Neural crest cell (in vitro differentiated cells): ENCODE data around the gene SPAG9. TPM values are rescaled to one million over a fixed set of nuclear protein-coding genes. Genes with fewer than 3 reads are reported as not detected.
"Not testable (repeated sequence)": the region's sequence is repeated elsewhere in the genome, so short reads cannot be mapped to it uniquely, and the experiment has no call there.

Experiments used
- DNase-seq: peaks from one replicate; pipeline ENCODE4 v3.0.0; 2021; ENCODE audit warnings: low read depth, mixed read lengths, low spot score
- H3K27ac Mint-ChIP-seq: one replicate; pipeline ENCODE4 v1.8.0; 2021; ENCODE audit warnings: mild to moderate bottlenecking, mixed read lengths; ENCODE audit not compliant: unreplicated experiment
- H3K27me3 Mint-ChIP-seq: 2 replicates; pipeline ENCODE4 v1.8.0; 2021; ENCODE audit warnings: low read depth, mild to moderate bottlenecking, mixed read lengths
- H3K36me3 Mint-ChIP-seq: 2 replicates; pipeline ENCODE4 v1.8.0; 2021; ENCODE audit warnings: low read depth, mild to moderate bottlenecking, mixed read lengths
- H3K4me1 Mint-ChIP-seq: 2 replicates; pipeline ENCODE4 v1.8.0; 2021; ENCODE audit warnings: mixed read lengths
- H3K4me3 Mint-ChIP-seq: one replicate; pipeline ENCODE4 v1.8.0; 2021; ENCODE audit warnings: mild to moderate bottlenecking, mixed read lengths
- H3K9me3 Mint-ChIP-seq: 2 replicates; pipeline ENCODE4 v1.8.0; 2021; ENCODE audit warnings: mixed read lengths
- total RNA-seq: library from RNA; stranded (reverse); gene quantifications from 2 replicates; pipeline ENCODE4 v1.2.1, GENCODE V29; 2021
- TF ChIP-seq, protein P1 (sequence below): fragments of 200-600 bp; sonication (generic); conservative IDR thresholded peaks from 2 replicates; pipeline ENCODE4 v1.5.0; 2021; ENCODE audit warnings: antibody characterized with exemption, mild to moderate bottlenecking

Gene SPAG9
- total RNA-seq, 1 donor from 2014 or later, result 116 TPM

DNA sequence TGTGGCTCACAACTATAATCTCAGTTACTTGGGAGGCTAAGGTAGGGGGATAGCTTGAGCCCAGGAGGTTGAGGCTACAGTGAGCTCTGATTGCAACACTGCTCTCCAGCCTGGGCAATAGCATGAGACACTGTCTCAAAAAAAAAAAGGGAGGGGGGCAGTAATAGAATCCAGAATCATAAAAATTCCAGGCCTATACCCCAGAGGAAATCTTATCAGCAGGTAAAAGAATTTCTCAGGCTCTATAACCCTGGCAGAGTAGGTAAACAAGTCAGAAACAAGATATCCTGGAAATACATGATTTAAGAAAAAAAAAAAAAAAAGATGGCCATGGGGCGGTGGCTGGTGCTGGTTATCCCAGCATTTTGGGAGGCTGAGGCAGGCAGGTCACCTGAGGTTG, 12.9 kb downstream of the SPAG9 start:
- H3K4me3 Mint-ChIP-seq, result no peak overlapping the region
- H3K4me1 Mint-ChIP-seq, result peaks cover 4% of the 10 kb centered on the region
- H3K27me3 Mint-ChIP-seq, result no peaks in the 10 kb centered on the region
- DNase-seq, result no peak
- TF ChIP-seq, protein P1, sequence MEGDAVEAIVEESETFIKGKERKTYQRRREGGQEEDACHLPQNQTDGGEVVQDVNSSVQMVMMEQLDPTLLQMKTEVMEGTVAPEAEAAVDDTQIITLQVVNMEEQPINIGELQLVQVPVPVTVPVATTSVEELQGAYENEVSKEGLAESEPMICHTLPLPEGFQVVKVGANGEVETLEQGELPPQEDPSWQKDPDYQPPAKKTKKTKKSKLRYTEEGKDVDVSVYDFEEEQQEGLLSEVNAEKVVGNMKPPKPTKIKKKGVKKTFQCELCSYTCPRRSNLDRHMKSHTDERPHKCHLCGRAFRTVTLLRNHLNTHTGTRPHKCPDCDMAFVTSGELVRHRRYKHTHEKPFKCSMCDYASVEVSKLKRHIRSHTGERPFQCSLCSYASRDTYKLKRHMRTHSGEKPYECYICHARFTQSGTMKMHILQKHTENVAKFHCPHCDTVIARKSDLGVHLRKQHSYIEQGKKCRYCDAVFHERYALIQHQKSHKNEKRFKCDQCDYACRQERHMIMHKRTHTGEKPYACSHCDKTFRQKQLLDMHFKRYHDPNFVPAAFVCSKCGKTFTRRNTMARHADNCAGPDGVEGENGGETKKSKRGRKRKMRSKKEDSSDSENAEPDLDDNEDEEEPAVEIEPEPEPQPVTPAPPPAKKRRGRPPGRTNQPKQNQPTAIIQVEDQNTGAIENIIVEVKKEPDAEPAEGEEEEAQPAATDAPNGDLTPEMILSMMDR, result no peak
- H3K9me3 Mint-ChIP-seq, result no peaks in the 10 kb centered on the region
- no peak overlapping the region for H3K27ac Mint-ChIP-seq
- H3K36me3 Mint-ChIP-seq, result no peaks in the 10 kb centered on the region

DNA sequence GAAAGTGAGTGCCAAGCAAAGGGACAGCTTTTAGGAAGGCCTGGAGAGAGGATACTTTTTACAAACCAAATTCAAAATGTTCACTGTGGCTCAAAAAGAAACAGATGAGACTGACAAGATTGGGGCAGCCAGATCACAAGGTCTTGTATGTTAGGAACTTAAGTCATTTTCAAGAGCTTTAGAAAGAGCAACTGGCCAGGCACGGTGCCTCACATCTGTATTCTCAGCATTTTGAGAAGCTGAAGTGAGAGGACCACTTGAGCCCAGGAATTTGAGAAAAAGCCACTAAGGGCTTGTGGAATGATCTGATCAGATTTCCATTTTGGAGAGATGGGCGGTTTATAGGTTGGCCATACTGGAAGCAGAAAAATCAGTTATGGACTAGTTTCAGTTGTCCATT, 17.2 kb downstream of the SPAG9 start:
- peaks cover 4% of the 10 kb centered on the region for H3K4me1 Mint-ChIP-seq
- H3K36me3 Mint-ChIP-seq, result no peaks in the 10 kb centered on the region
- H3K9me3 Mint-ChIP-seq, result no peaks in the 10 kb centered on the region
- H3K4me3 Mint-ChIP-seq, result no peak overlapping the region
- no peak overlapping the region for H3K27ac Mint-ChIP-seq
- no peak for DNase-seq
- no peaks in the 10 kb centered on the region for H3K27me3 Mint-ChIP-seq
- TF ChIP-seq, protein P1, result no peak

DNA sequence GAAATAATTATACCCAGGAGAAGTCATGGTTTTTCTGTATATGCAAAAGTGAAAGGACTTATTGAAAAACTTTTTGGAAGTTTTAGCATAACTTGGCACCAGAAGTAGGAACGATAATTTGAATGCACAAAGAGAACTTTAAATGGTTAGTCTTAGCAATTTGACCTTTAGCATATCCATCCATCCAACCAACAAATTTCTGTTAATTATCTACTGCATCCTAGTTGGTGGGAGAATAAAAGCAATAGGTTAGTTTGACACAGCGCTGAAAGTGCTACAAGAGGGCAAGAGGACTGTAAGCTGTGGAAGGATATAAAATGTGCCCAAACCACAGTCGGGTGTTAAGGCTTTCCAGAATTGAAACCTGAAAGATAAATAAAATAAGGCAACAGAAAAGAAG, 17.6 kb downstream of the SPAG9 start:
- no peak overlapping the region for H3K4me3 Mint-ChIP-seq
- H3K36me3 Mint-ChIP-seq, result no peaks in the 10 kb centered on the region
- H3K27ac Mint-ChIP-seq, result no peak overlapping the region
- no peak for DNase-seq
- no peaks in the 10 kb centered on the region for H3K9me3 Mint-ChIP-seq
- H3K27me3 Mint-ChIP-seq, result no peaks in the 10 kb centered on the region
- H3K4me1 Mint-ChIP-seq, result peaks cover 4% of the 10 kb centered on the region
- TF ChIP-seq, protein P1, result no peak

DNA sequence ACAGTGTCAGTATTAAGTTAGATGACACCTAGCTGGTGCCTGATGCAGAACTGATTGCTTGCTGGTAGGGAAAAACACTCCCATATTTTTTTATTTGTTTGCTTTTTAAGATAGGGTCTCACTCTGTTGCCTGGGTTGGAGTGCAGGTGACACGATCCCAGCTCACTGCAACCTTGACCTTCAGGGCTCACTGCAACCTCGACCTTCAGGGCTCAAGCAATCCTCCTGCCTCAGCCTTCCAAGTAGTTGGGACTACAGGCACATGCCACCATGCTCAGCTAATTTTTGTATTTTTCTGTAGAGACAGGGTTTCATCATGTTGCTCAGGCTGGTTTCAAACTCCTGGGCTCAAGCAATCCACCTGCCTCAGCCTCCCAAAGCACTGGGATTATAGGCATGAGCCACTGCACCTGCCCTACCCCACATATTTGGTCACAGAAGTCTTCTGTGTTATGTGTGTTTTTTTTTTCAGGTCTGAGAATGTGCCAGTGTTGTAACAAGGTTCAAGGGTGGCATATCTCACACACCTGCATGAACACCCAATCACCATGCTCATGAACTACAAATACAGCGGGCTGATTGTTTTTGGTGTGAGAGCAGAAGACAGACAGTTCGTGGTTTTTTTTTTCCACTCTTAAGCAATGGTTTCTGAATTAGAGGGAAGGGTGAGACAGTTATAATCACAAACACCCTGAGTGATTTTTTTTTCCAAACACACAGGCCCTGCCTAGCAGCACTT, 22.8 kb downstream of the SPAG9 start:
- TF ChIP-seq, protein P1, result no peak
- H3K4me1 Mint-ChIP-seq, result no peaks in the 10 kb centered on the region
- H3K27me3 Mint-ChIP-seq, result no peaks in the 10 kb centered on the region
- H3K9me3 Mint-ChIP-seq, result no peaks in the 10 kb centered on the region
- no peak for DNase-seq
- no peak overlapping the region for H3K4me3 Mint-ChIP-seq
- H3K36me3 Mint-ChIP-seq, result no peaks in the 10 kb centered on the region
- no peak overlapping the region for H3K27ac Mint-ChIP-seq

DNA sequence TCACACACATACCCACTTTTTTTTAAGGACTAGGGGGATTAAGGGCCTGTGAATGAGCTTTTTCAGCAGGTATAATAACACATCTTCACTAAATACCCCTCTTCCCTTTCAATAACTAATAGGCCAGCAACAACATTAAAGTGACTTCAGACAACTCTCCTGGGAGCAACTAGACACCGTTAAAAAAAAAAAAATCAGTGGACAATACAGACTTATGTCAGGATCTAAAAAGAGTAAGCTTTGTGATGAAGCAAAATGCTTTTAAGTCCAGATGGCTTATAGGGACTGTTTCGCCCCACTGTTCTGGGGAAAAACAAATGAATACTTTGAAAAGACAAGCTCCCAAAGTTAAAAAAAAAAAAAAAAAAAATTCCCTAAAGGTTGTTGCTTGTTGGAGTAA, 29.0 kb downstream of the SPAG9 start:
- TF ChIP-seq, protein P1, result no peak
- Mint-ChIP-seq H3K36me3 (no peaks in the 10 kb centered on the region), H3K27me3 (no peaks in the 10 kb centered on the region), H3K27ac (no peak overlapping the region), H3K4me1 (peaks cover 13% of the 10 kb centered on the region), H3K4me3 (no peak overlapping the region), H3K9me3 (no peaks in the 10 kb centered on the region)
- DNase-seq, result no peak

DNA sequence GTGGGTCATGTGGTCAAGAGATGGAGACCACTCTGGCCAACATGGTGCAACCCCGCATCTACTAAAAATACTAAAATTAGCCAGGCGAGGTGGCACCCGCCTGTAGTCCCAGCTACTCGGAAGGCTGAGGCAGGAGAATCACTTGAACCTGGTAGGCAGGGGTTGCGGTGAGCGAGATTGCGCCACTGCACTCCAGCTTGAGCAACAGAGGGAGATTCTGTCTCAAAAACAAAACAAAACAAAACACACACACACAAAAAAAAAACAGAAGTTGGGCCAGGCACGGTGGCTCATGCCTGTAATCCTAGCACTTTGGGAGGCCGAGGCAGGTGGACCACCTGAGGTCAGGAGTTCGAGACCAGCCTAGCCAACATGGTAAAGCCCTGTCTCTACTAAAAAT, 31.8 kb downstream of the SPAG9 start:
- not testable (repeated sequence) for H3K9me3 Mint-ChIP-seq, H3K27ac Mint-ChIP-seq, DNase-seq, H3K36me3 Mint-ChIP-seq, H3K4me3 Mint-ChIP-seq, H3K27me3 Mint-ChIP-seq
- peaks cover 13% of the 10 kb centered on the region for H3K4me1 Mint-ChIP-seq
